Adrenal gland (tissue), 5 donors: Measurements from ENCODE around the gene CEACAM1.

ENCODE experiments used
- CTCF ChIP-seq, 6 experiments: fragments of 450-650 bp in 4 of 6; fragments of 200-600 bp in 2 of 6; sonication (generic) in 1 of 6; IDR thresholded peaks; 1 replicate in 5 of 6; 2 replicates in 1 of 6; pipeline versions ENCODE4 v1.5.1 to v1.8.0; 2016 to 2021; ENCODE audit warnings: antibody characterized with exemption in 6 of 6, mild to moderate bottlenecking in 2 of 6, moderate library complexity in 1 of 6
- POLR2A ChIP-seq, 2 donors: fragments of 450-650 bp; IDR thresholded peaks; one replicate each; pipeline ENCODE4 v1.6.1; 2017; ENCODE audit warnings: antibody characterized with exemption in 2 of 2, mild to moderate bottlenecking in 2 of 2, moderate library complexity in 1 of 2
- donor health status: DM: no; HTN: no; CAD: no.

GRCh38 chr19:42553292-42554045 is 25.2 kb upstream of the CEACAM1 start:
- TF ChIP-seq CTCF (IDR thresholded peaks at IDR 0.05) (no peak), POLR2A (IDR thresholded peaks at IDR 0.05) (no peak)
